ENCODE measurements around the gene MTFP1. TPM values are rescaled to one million over a fixed set of nuclear protein-coding genes. Genes with fewer than 3 reads are reported as not detected.

Gene MTFP1
- total RNA-seq: 10 to 100 TPM in 3 of 6 experiments, 1 to 10 TPM in 3; 4.2 to 30.1 (median 9.1) TPM
- long read RNA-seq, partial matches to known transcripts: 0 of 2 reads
- long read RNA-seq, other reads (novel, unspliced or antisense): 0 of 2 reads

- intact Hi-C loops (cut with DNase I): loop anchor here in 1 of 2 donors (2.0 kb wide), 1 partner anchor 35 kb away; no protein-coding TSS in a partner anchor
- Histone ChIP-seq H3K4me3 (peak within 1 kb of the TSS; percentile 51 to 64 (median 59)), H3K9me3 (no peaks in the 10 kb centered on the region), H3K4me1 (peaks cover 0 to 49% (median 12%) of the 10 kb centered on the region in 4 donors), H3K36me3 (peaks cover 0 to 8% (median 0%) of the 10 kb centered on the region in 4 donors), H3K27ac (peak within 1 kb of the TSS; percentile 90 to 98 (median 95)), H3K27me3 (no peaks in the 10 kb centered on the region)
- DNase-seq: peak; percentile 74 to 82 (median 77)
- 3% methylated on average over 30 of the region's 61 CpGs for WGBS (ENCODE audit: insufficient coverage, low coverage, low lambda C conversion rate, missing lambda C conversion rate)
- TF ChIP-seq POLR2A (IDR thresholded peaks at IDR 0.05) (peak; percentile 45), CTCF (IDR thresholded peaks at IDR 0.05) (no peak)
- ATAC-seq: peak in 3 of 4 donors; percentile 1 to 7 (median 1)
These were observed at the start of gene MTFP1 for GRCh38 chr22:30425616-30426387. TSS of gene MTFP1 (plus strand) at chr22:30425768. CDS start at chr22:30425880, 112 bp downstream.

GRCh38 chr22:30380011-30380410 lies 45.6 kb upstream of the MTFP1 start:
- no peak for TF ChIP-seq POLR2A (IDR thresholded peaks at IDR 0.05)
- no peak for TF ChIP-seq CTCF (IDR thresholded peaks at IDR 0.05)
- Histone ChIP-seq H3K9me3 (no peaks in the 10 kb centered on the region), H3K27me3 (no peaks in the 10 kb centered on the region), H3K4me3 (no peak overlapping the region), H3K36me3 (no peaks in the 10 kb centered on the region), H3K4me1 (no peaks in the 10 kb centered on the region), H3K27ac (no peak overlapping the region)
- ATAC-seq (no peak), DNase-seq (no peak)
- intact Hi-C loops (cut with DNase I): loop anchor here (5.0 to 10.0 kb wide), 3 partner anchors 113 to 275 kb away; partner anchors contain the start of gene OSM (in 2 of the 2)
- WGBS (ENCODE audit: insufficient coverage, low coverage, low lambda C conversion rate, missing lambda C conversion rate): no CpG with 5 or more reads among the region's 20 CpGs

GRCh38 chr22:30381264-30381663 lies 44.3 kb upstream of the MTFP1 start:
- no peak overlapping the region for H3K4me3 ChIP-seq
- no peak overlapping the region for H3K27ac ChIP-seq
- H3K36me3 ChIP-seq: no peaks in the 10 kb centered on the region
- intact Hi-C loops (cut with DNase I): loop anchor here (5.0 to 10.0 kb wide), 3 partner anchors 114 to 276 kb away; partner anchors contain the start of gene OSM (in 2 of the 2)
- H3K27me3 ChIP-seq: no peaks in the 10 kb centered on the region
- TF ChIP-seq POLR2A (IDR thresholded peaks at IDR 0.05) (no peak), CTCF (IDR thresholded peaks at IDR 0.05) (no peak)
- DNase-seq (no peak), ATAC-seq (no peak)
- H3K9me3 ChIP-seq: no peaks in the 10 kb centered on the region
- WGBS (ENCODE audit: insufficient coverage, low coverage, low lambda C conversion rate, missing lambda C conversion rate): 81% methylated on average over 7 of the region's 12 CpGs
- H3K4me1 ChIP-seq: peaks cover 0 to 2% (median 0%) of the 10 kb centered on the region in 4 donors

- Histone ChIP-seq H3K27ac (no peak overlapping the region), H3K27me3 (no peaks in the 10 kb centered on the region), H3K4me1 (peaks cover 0 to 5% (median under 1%) of the 10 kb centered on the region in 4 donors), H3K9me3 (no peaks in the 10 kb centered on the region), H3K36me3 (no peaks in the 10 kb centered on the region), H3K4me3 (no peak overlapping the region)
- intact Hi-C loops (cut with DNase I): loop anchor here (5.0 to 10.0 kb wide), 3 partner anchors 115 to 278 kb away; partner anchors contain the start of gene OSM (in 2 of the 2)
- no peak for TF ChIP-seq POLR2A (IDR thresholded peaks at IDR 0.05)
- TF ChIP-seq CTCF (IDR thresholded peaks at IDR 0.05): no peak
- ATAC-seq (no peak), DNase-seq (no peak)
- WGBS (ENCODE audit: insufficient coverage, low coverage, low lambda C conversion rate, missing lambda C conversion rate): 93% methylated on average over 3 of the region's 5 CpGs
These were observed 43.2 kb upstream of the MTFP1 start for GRCh38 chr22:30382340-30382739.
